ENCODE measurements around the gene CEP85. TPM values are rescaled to one million over a fixed set of nuclear protein-coding genes. Genes with fewer than 3 reads are reported as not detected.
A peak's percentile ranks its signal among the peaks of the same experiment; 100 is the strongest.
"Not testable (repeated sequence)": the region's sequence is repeated elsewhere in the genome, so short reads cannot be mapped to it uniquely, and the experiment has no call there.

Gene CEP85
- total RNA-seq, 4 donors from 2014 or later: 1.3 to 6.8 (median 4.7) TPM

DNA sequence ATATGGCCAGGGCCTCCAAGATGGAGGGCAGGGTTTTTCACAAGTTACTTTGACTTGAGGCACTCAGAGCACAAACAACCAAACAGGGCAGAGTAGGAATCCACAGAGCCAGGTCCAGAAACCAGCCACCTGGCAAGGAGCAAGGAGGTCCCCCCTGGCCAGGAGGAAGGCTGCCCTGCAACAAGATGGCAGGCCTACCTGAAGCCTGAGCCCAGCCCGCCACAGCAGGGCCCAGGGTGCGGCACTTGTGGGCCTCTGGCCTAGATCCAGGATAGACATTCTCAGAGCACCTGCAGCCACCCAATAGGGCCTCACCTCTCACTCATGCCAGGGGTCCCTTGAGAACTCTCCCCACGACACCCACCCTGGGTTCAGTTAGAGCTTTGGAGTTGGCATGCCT, 57.4 kb downstream of the CEP85 start:
- Histone ChIP-seq H3K4me3 (no peak overlapping the region), H3K4me1 (peaks cover 0 to 41% (median 9%) of the 10 kb centered on the region in 3 donors), H3K36me3 (peaks cover 0 to 18% of the 10 kb centered on the region in 2 donors), H3K27me3 (no peaks in the 10 kb centered on the region), H3K27ac (peak overlapping the region in 3 of 4 donors; percentile 48 to 95 (median 60)), H3K9me3 (no peaks in the 10 kb centered on the region)
- WGBS, 2 donors (ENCODE audit: low coverage in 1 of 2): no CpG with 5 or more reads among the region's 3 CpGs
- TF ChIP-seq EP300 (IDR thresholded peaks at IDR 0.05): no peak
- TF ChIP-seq, protein P1, sequence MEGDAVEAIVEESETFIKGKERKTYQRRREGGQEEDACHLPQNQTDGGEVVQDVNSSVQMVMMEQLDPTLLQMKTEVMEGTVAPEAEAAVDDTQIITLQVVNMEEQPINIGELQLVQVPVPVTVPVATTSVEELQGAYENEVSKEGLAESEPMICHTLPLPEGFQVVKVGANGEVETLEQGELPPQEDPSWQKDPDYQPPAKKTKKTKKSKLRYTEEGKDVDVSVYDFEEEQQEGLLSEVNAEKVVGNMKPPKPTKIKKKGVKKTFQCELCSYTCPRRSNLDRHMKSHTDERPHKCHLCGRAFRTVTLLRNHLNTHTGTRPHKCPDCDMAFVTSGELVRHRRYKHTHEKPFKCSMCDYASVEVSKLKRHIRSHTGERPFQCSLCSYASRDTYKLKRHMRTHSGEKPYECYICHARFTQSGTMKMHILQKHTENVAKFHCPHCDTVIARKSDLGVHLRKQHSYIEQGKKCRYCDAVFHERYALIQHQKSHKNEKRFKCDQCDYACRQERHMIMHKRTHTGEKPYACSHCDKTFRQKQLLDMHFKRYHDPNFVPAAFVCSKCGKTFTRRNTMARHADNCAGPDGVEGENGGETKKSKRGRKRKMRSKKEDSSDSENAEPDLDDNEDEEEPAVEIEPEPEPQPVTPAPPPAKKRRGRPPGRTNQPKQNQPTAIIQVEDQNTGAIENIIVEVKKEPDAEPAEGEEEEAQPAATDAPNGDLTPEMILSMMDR (IDR thresholded peaks at IDR 0.05): no peak
- no peak for TF ChIP-seq POLR2AphosphoS5 (IDR thresholded peaks at IDR 0.05)
- no peak for TF ChIP-seq POLR2A (IDR thresholded peaks at IDR 0.05)
- ATAC-seq: no peak

DNA sequence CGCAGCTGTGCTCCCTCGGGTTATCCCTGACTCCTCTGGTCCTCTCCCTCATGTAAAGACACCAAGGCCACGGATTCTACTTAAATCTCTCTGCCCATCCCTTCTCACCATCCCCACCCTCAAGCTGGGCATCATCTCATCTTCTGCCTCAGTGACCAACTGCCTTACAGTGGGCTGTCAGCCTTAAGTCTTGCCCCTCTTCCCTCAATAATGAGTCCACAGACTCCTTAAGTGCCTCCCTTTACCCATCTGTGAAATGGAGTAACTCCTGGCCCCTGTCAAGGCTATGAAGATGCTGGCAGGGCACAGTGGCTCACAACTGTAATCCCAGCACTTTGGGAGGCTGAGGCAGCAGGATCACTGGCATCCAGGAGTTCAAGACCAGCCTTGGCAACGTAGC, 57.9 kb downstream of the CEP85 start:
- Histone ChIP-seq H3K4me1 (peaks cover 0 to 36% (median 9%) of the 10 kb centered on the region in 3 donors), H3K9me3 (no peaks in the 10 kb centered on the region), H3K27ac (no peak overlapping the region), H3K4me3 (no peak overlapping the region), H3K36me3 (peaks cover 0 to 23% of the 10 kb centered on the region in 2 donors), H3K27me3 (no peaks in the 10 kb centered on the region)
- WGBS, 2 donors (ENCODE audit: low coverage in 1 of 2): 100% methylated on average over 4 of the region's 4 CpGs; no CpG with 5 or more reads in 1 of the 2 donors
- no peak for TF ChIP-seq POLR2A (IDR thresholded peaks at IDR 0.05)
- no peak for TF ChIP-seq EP300 (IDR thresholded peaks at IDR 0.05)
- TF ChIP-seq, protein P1 (IDR thresholded peaks at IDR 0.05): no peak
- no peak for TF ChIP-seq POLR2AphosphoS5 (IDR thresholded peaks at IDR 0.05)
- ATAC-seq: no peak

DNA sequence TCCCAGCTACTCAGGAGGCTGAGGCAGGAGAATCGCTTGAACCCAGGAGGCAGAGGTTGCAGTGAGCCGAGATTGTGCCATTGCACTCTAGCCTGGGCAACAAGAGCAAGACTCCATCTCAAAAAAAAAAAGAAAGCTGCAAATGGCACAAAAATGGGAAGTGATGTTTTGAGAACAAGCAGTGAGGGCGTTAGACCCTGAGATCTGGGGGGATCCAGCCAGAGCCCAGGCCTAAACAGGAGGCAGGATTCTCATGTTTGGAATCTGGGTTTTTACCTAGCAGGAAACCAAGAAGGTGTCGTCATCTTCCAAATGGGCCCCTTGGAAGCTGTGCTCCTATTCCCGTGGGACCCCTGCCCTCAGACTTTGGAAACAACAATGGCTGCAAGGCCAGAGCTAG, 58.7 kb downstream of the CEP85 start:
- not testable (repeated sequence) for H3K27me3 ChIP-seq, ATAC-seq, H3K9me3 ChIP-seq, H3K27ac ChIP-seq, H3K4me3 ChIP-seq
- 90 to 100% methylated on average over 1 to 5 of the region's 5 CpGs for WGBS, 2 donors (ENCODE audit: low coverage in 1 of 2)
- Histone ChIP-seq H3K36me3 (peaks cover 0 to 30% of the 10 kb centered on the region in 2 donors), H3K4me1 (peaks cover 0 to 30% (median 6%) of the 10 kb centered on the region in 3 donors)

DNA sequence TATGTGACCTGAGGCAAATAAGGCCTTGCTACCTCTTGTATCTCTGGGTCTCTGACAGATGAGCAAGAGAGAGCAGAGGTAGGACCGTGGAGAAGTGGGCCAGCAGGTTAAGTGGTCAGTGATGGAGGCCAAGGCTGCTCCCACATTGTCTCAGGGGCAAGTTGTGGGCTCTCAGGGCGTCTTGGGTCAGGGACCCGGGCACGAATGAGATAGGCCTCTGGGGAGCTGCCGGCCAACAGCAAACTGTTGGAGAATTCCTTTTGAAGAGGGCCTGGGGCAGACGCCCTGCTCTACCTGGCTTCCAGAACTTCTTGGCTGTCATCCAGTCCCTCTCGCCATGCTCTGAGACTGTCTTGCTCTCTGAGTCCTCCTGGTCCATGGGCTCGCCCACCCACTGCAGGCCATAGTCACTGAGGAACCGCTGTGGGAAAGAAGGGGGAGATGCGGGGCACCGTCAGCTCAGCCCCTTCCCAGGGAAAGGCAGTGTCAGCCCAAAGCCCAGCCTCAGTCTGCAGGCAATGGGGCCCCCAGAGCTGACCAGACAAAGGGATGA, 60.0 kb downstream of the CEP85 start:
- no peak for ATAC-seq
- Histone ChIP-seq H3K4me1 (peaks cover 0 to 18% (median 6%) of the 10 kb centered on the region in 3 donors), H3K36me3 (peaks cover 0 to 30% of the 10 kb centered on the region in 2 donors), H3K27ac (no peak overlapping the region), H3K27me3 (no peaks in the 10 kb centered on the region), H3K9me3 (no peaks in the 10 kb centered on the region), H3K4me3 (no peak overlapping the region)
- WGBS, 2 donors (ENCODE audit: low coverage in 1 of 2): 93% methylated on average over 4 of the region's 11 CpGs; no CpG with 5 or more reads in 1 of the 2 donors
- TF ChIP-seq POLR2A (IDR thresholded peaks at IDR 0.05): no peak
- no peak for TF ChIP-seq POLR2AphosphoS5 (IDR thresholded peaks at IDR 0.05)
- TF ChIP-seq, protein P1 (IDR thresholded peaks at IDR 0.05): no peak
- TF ChIP-seq EP300 (IDR thresholded peaks at IDR 0.05): no peak

DNA sequence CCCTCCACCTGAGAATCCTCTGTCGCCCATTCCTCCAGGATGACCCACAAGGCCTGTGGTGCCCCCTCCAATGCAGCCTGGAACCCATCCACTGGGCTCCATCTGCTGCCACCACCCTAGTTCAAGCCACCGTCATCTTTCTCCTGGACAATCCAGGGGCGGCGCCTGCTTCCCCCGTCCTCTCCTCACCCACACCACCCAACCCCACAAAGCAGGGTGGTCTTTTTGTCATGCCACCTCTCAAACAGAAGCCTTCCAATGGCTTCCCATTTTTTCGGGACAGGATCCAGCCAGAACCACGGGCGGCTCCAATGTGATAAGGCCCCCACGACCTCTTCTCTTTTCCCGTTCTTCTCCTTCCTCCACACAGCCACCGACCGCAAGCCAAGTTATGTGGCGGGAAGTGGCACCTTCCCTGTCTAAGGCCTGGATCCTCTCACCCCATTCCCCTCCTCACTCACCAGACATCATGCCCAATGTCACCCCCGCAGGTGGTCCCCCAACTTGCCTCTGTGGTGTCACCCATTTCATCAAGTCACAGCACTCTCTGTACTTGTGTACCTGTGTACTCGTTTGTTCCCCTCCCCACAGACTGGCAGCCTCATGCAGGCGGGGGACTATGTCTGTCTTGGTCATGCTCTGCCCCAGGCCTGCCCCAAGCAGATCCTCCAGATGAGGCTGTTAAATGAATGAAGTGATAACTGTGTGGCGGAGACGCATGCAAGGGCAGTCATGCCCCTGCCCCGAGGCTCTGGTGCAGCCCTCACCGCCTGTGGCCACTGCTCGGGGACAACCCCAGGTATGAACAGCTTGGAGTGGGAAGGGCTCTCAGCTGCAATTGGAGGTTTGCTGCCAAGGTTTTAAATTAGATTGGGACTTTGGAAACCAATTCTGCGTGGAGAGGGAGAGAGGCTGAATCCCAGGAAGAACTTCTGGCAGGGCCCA, 61.5 kb downstream of the CEP85 start:
- Histone ChIP-seq H3K4me3 (no peak overlapping the region), H3K27me3 (no peaks in the 10 kb centered on the region), H3K36me3 (peaks cover 0 to 33% of the 10 kb centered on the region in 2 donors), H3K27ac (no peak overlapping the region), H3K9me3 (no peaks in the 10 kb centered on the region), H3K4me1 (peaks cover 0 to 8% (median 3%) of the 10 kb centered on the region in 3 donors)
- 50 to 84% methylated on average over 2 to 13 of the region's 22 CpGs for WGBS, 2 donors (ENCODE audit: low coverage in 1 of 2)
- no peak for ATAC-seq
- TF ChIP-seq POLR2AphosphoS5 (IDR thresholded peaks at IDR 0.05) (no peak), POLR2A (IDR thresholded peaks at IDR 0.05) (no peak), EP300 (IDR thresholded peaks at IDR 0.05) (no peak)
- TF ChIP-seq, protein P1 (IDR thresholded peaks at IDR 0.05): no peak

All from gastroesophageal sphincter (tissue), 4 donors.